ENCODE data around the gene TBRG1.

- no peak for TF ChIP-seq HOXB13 (CRISPR knock-in tag; IDR thresholded peaks at IDR 0.05; ENCODE audit: low read depth)
- no peak for TF ChIP-seq CTCF (IDR thresholded peaks at IDR 0.05)
- TF ChIP-seq BHLHE40 (IDR thresholded peaks at IDR 0.05; ENCODE audit: low read depth, low read length): no peak
- TF ChIP-seq RCOR1 (IDR thresholded peaks at IDR 0.05; ENCODE audit: low read depth, low read length): no peak
- no peak for TF ChIP-seq EP300 (IDR thresholded peaks at IDR 0.05)
- no peak for TF ChIP-seq SMC3 (IDR thresholded peaks at IDR 0.05)
- TF ChIP-seq MAX (IDR thresholded peaks at IDR 0.05): no peak
- no peak for TF ChIP-seq RFX5 (IDR thresholded peaks at IDR 0.05)
- no peak for TF ChIP-seq ELK1 (IDR thresholded peaks at IDR 0.05; ENCODE audit: low read depth, low read length)
- no peak for TF ChIP-seq JUN (IDR thresholded peaks at IDR 0.05)
These were observed 21.2 kb downstream of the TBRG1 start for GRCh38 chr11:124643605-124644425.

Measured in A549 (cell line).